Iris pigment epithelial cell (primary cell): ENCODE results near the gene PRCD.

Experiments
- DNase-seq: peaks from one replicate; pipeline ENCODE4 v3.0.0-alpha.2; 2011; ENCODE audit warnings: low read depth

Gene PRCD, protein sequence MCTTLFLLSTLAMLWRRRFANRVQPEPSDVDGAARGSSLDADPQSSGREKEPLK

GRCh38 chr17:76539631-76540271 is at the start of gene PRCD:
Gene PRCD (plus strand): TSS chr17:76540044. CDS start chr17:76540142, 98 bp downstream.
- no peak for DNase-seq

DNA sequence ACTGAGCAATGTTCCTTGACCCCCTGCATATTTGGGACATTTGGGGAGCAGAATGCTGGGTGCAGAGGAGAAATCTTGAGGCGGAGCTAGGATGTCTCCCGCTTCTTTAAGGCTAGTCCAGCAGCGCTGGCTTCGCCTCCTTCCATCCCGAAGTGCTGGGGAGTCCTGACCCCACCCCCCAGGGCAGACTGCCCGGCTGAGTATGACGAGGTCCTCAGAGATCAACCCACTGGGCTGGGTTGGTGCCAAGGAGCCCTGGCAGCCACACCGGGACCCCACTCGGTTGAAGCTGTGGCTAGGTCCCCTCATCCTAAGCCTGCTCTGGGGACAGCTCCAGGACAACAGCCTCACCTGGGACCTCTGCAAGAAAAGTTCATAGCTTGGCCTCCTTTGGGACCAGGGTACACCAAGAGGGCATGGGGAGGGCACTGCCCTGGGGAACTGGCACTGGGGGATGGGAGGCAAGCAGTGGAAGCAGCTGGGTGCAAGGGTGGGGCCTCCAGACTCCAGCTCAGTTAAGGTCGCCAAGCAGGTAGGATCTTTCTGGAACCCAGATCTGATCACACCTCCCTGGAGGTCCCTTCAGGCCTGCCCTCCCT is 49.6 kb upstream of the PRCD start:
- DNase-seq = no peak

DNA sequence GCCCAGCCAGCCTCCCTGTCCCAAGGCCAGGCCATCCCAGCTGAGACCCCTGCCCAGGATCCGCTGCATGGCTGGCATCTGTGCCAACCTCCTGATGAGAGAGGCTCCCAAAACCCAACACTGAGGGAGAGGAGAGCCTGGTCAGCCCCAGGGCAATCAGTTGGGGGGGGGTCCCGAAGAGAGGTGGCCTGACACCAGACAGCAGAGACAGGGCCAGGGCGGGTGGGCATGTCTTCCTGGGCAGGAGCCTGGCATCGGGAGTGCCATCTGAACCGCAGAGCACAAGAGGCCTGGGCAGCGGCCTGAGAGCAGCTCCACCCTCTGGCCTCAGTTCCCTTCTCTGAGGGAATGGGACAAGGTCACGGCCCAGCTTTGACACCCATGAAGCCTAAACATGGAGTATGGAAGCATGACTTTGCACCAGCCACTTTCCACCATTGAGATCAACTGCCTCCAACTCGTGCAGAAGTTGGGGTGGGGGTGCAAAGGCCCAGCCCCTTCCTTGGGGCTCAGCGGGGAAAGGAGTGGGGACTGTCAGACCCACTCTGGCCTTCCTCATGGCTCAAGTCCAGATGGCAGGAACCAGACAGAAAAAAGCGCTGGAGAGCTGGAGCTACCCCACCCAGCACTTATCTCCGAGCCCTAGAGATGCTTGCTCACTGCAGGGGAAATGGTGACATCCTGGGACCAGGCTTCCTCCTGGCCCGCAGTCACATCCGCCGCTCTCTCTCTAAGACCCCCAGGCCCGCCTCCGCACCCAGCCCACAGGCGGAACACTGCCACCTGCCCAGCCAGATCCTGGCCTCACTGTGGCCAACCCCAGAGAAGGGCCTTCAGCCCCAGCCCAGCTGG is 48.3 kb upstream of the PRCD start:
- DNase-seq = no peak

DNA sequence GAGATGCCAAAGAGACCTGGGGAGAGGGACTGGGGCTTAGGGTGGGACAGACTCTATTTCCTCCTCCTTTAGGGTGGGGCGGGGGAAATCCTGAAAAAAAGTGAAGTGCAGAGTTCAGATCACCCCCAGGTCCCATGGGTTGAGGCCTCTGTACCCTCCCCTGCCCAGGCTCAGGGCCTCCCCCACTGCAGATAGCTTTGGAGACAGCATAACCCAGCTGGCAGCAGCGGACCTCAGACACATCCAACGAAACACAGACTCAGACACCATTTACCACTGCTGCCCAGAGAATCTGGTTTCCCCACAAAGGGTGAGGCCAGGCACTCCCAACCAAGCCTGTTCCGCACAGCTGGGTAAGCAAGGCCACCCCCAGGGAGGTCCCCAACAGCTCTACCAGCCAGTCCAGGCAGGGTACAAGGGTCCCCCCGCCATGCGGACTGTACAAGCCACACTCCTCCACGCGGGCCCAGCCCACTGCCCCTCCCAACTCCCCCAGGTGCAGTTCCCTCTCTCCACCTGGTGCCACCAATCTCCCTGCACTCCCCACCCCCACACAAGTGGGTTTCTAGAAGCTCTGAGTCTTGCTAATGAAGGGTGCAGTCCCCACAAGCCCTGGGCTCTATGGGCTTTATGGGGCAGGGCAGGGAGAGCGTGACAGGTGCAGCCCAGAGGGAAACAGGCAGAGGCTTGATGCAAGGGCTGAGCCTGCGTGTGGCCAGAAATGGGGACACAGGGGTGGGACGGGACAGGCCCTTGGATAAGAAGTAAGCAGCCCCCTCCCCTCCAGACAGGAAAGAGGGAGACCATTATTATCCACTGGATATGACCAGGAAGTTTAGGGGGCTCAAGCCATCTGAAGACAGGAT is 47.5 kb upstream of the PRCD start:
- DNase-seq = no peak

DNA sequence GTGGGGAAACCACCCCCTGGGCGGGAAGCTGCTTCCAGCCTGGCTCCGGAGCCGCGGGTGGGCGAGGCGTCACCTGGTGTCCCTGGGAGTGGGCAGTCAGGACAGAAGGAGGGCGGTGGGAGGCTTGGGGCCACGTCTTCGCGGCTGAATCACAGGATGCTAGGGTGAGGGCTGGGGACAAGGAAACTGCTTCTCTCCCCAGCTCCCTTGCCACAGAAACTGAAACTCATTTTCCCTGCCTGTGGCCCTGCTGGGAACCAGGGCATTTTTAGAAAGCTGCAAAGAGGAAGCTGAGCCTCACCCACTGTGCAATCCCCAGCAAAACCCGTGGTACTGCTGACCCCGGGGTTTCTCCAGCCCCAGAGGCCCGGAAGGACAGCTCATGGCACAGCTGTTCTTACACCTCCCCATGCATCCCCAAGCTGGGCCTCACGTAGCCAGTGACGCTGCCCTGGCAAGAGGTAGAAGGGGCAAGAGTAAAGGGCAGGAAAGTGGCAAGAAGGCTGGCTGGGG is 46.8 kb upstream of the PRCD start:
- peak; percentile 90 for DNase-seq

DNA sequence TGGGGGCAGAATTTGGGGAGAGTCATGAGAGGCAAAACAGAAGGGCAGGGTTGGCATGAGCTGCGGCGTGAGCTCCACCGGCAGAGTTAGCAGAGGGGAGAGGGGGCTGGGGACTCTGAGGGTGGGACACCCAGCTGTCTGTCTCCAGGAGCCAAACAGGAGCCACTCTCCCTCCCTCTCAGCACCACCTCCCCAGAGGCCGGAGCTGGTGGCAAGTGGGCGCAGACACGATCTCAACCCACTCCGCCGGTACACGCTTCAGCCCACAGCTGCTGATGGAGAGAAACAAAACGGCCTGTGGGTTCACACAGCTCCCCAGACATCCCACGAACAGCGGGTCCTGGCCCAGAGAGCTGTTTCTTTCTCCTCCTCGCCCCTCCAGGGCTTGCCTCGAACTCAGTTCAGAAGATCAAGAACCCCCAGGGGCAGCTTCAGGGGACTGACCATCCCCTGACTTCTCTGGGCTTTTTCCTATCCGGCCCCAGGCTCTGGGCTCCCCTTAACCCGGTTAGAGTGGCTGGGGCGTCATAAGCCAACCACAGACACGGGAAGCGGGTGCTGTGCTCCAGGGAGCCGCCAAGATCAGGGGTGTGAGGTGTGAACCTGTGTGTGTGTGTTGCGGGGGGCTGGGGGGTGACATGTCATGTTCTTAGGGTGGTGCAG is 46.2 kb upstream of the PRCD start:
- DNase-seq = no peak

DNA sequence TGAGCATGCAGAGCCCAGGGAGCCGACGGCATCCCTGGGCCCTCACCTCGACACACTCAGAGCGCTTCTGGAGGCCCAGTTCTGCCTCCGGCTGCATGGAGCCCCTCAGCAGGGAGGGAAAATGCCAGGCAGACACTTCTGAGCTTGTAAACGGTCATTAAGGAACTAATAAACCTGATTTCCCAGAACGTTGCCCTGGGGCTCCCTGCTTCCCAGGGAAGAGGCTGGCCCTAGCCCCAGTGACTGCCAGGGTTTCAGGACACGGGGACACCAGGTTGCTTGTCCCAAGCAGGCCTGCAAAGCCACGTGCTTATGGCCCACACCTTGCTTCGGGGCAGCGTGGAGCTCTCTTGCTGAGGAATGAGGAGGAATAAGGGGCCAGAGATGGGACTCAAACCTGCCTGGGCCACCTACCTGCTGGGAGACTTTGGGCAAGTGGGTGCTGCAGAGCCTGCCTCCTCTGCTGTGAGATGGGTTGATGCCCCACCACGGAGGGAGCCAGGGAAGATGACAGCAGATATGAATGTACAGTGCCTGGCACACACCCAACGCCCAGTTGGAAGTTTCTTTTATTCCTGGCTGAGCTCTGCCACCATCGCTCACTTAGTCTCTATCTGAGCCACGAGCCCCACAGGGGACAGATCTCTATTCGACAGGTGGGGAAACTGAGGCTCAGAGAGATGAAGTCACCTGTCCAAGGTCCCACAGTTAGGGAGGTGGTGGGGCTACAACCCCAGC is 44.0 kb upstream of the PRCD start:
- no peak for DNase-seq

- DNase-seq = no peak
Measured at GRCh38 chr17:76496464-76496863, 43.4 kb upstream of the PRCD start.

DNA sequence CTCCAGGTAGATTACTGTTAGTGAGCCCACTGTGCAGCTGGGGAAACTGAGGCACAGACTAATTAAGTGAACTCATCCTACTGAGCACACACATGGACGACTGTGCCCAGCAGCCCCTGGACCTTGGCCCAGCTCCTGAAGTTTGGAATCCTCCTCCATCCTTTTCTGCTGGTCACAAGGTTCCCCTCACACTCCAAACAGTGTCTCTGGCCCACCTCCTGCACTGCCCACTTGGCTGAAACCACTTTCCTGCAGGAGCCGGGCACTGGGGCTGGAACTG is 42.2 kb upstream of the PRCD start:
- DNase-seq = no peak

DNA sequence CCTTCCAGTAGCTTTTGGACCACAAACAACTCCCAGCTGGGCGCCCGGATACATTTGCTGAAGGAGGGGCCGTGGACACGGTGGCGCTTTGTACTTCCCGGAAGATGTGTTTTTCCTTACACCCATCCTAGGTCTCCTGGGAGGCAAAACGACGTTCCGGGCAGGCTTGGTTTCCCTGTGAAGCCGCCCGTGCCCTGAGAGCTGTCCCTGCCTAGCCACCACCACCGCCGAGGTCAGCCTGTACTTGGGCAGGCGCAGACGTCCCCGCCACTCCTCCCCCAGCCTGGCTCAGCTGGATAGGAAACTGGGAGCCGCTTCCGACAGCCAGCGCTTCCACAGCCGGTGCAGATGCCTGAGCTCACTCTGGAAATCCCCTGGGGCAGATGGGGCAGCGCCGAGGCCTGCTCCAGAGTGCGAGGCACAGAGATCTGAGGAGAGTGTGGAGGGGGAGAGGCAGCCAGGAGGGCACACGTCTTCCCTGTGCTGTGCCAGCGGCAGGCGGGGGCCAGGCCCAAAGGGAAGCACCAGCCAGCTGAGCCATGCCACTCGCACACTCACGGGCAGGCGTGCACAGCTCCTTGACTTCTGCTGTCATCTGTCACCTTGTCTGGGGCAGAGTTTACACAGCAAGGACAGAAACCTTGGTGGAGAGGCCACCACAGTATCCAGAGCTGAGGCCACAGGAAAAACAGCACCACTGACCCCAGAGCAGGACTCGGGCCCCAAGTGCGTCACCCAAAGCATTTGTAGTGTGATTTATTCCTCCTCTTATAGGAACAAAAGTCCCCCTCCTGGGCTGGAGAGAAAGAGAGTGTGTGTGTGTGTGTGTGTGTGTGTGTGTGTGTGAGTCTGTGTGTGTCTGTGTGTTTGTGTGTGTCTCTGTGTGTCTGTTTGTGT is 41.6 kb upstream of the PRCD start:
- DNase-seq = peak; percentile 93

DNA sequence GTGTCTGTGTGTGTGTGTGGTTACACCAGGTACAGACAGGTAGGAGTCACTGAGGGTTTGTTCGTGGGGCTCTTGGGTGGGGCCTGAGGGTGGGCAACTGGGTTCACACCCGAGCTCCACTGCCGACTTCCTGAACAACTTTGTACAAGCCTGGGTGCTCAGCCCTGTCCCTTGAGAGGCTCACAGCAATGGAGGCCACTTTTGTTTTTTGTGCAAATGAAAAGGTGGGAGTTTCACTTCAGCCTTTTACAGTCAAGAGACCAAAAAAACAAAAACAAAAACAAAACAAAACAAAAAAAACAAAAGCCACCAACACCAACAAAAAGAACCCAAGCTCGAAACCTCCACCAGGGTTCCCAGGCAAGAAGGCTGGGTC is 41.0 kb upstream of the PRCD start:
- no peak for DNase-seq

DNA sequence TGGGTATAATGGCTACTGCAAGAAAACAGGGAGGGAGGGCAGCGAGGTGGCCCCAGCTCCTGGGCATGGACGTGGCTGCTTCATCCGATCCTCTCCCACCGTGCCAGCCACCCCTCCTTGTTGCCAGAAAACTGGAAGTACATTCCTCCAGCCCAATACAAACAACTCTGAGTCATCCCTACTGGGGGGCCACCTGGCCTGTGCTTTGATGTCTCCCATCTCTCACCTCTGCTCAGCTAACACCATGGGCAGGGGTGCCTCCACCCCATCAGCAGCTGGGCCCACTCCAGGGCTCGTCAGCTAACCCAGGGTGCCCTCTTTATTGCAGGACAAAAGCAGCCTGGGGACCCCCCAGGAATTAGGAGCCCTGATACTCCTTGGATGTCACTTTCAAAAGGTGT is 40.6 kb upstream of the PRCD start:
- no peak for DNase-seq

DNA sequence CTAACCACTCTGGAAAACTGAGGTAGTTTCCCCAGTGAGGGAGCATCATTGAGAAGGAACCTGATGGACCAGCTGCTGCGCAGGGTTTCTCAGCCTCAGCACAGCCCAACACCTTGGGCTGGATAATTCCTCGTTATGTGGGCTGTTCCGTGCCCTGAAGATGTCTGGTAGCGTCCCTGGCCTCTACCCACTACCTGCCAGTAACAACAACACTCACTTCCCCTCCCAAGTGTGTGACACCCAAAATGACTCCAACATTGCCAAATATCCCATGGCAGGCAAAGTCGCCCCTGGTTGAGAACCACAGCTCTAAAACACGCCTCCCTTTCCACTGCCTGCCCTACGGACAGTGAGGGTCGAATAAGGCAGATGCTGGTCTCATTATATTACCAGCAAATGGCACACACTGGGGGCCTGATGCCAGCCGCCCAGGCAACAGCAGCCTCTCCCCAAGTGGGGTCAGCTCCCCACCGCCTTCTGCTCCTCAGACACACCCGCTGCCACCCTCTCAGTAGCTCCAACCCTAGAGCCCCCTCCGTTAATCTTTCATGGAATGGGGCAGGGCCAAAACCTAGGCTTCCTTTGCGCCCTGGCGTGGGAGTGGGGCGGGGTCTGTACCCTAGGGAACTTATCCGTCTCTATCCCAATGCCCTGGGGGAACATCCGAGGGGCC is 39.6 kb upstream of the PRCD start:
- no peak for DNase-seq

GRCh38 chr17:76500747-76501017 is 39.2 kb upstream of the PRCD start:
- DNase-seq = no peak

- peak; percentile 79 for DNase-seq
Measured at GRCh38 chr17:76501018-76501826, 38.6 kb upstream of the PRCD start, which contains the start of gene RHBDF2. Gene RHBDF2 (minus strand): TSS chr17:76501423. CDS start chr17:76481524, 19,899 bp downstream.

DNA sequence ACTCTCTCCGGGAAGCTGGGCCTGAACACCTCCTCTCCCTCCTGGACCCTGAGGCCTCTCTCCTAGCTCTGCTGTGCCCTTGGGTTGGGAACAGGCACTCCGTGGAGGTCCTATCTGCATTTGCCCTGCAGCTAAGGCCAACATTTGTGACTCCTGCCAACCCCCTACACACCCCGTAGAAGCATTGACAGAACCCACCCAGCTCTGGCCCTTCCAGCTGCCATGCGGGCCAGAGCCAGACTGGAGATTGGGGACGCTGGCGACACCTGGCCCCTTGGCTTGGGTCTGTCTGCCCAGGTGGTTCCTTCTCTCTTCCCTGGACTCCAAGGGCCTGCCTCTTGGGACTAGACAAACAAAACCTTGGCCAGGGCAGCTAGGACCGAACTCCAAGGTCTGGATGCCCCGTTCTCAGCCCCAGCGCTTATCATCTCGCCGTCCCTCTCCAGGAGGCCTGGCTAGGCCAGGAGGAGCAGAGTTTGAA is 38.0 kb upstream of the PRCD start:
- DNase-seq = no peak

DNA sequence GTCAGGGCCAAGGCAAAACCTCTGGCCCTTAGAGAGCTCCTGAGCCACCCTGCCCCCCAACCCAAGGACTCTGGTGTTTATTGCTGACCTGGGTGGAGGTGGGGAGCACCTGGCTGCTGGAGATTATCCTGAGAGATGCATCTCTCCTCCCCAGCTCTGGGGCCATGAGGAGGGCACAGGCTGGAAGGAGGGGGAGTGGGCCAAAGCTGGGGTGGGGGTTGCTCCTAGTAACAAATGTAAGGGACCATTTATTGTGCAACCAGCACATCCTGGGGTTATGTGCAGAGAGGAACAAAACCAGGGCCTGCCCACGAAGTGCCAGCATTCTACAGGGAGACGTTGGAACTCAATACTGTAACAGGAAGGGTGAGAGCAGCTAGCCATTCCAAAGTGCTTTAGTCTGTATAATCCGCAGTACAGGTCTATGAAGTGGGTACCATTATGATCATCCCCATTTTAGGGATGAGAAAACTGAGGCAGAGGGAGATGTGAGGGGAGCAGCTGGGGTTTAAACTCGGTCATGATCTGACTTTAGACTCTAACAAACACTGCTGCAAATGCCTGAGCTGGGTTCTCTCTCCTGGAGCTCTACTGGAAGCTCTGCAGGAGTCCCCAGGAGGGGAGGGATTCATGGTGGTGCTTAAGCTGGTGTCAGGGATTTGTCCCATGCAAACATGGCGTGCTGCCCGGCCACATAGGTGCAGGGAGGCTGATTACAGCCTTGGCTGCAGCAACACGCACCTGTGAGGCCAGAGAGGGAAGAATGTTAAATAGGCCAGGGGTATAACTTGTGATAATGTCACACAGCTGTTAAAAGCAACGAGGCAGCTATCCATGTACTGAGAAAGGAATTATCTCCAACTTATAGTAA is 37.3 kb upstream of the PRCD start:
- DNase-seq = no peak
